ENCODE results near the gene PPP2R2C.
A peak's percentile ranks its signal among the peaks of the same experiment; 100 is the strongest.

Gene PPP2R2C

GRCh38 chr4:6480534-6481088, 8.2 kb upstream of the PPP2R2C start:
- H3K9me3 Mint-ChIP-seq, result no peaks in the 10 kb centered on the region
- CTCF ChIA-PET, result no interaction called here
- peaks cover 11% of the 10 kb centered on the region for H3K27me3 Mint-ChIP-seq
- DNase-seq, result no peak
- H3K4me1 Mint-ChIP-seq, result no peaks in the 10 kb centered on the region
- H3K27ac Mint-ChIP-seq, result no peak overlapping the region
- no peak overlapping the region for H3K4me3 Mint-ChIP-seq
- H3K36me3 Mint-ChIP-seq, result no peaks in the 10 kb centered on the region

DNA sequence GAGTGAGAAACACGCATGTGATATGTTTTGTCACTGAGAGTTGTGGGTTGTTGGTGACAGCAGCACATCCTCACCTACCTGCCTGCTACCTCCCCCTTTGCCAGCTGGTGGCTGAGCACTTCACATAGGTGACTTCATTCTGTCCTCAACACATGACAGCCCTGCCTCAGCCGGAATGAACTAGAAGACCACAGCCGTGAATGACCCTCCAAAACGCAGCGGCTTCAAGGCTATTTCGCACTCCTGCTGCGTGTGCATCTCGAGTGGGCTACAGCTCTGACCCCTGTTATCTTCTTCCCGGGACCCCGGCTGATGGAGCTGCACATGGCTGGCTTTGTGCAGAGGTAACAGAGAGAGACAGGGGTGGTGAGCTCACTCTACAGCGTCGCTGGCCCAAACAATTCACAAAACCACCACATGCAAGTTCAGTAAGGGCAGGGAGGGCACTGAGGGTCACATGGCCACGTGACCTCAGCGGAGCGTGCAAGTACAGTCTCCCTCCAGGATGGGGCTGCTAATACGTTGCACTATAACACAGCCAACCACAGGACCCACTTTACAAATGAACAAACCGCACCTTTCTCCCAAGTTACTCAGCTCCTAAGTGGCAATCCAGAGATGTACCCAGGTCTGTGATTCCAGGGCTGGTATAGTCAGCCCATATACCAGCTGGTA, 6.3 kb upstream of the PPP2R2C start:
- no peaks in the 10 kb centered on the region for H3K9me3 Mint-ChIP-seq
- DNase-seq, result no peak
- H3K36me3 Mint-ChIP-seq, result no peaks in the 10 kb centered on the region
- no peak overlapping the region for H3K27ac Mint-ChIP-seq
- no peak overlapping the region for H3K4me3 Mint-ChIP-seq
- H3K27me3 Mint-ChIP-seq, result peaks cover 30% of the 10 kb centered on the region
- CTCF ChIA-PET, result no interaction called here
- H3K4me1 Mint-ChIP-seq, result no peaks in the 10 kb centered on the region

- H3K4me3 Mint-ChIP-seq, result no peak overlapping the region
- peaks cover 3% of the 10 kb centered on the region for H3K4me1 Mint-ChIP-seq
- DNase-seq, result no peak
- H3K27ac Mint-ChIP-seq, result no peak overlapping the region
- H3K27me3 Mint-ChIP-seq, result peaks cover 46% of the 10 kb centered on the region
- H3K9me3 Mint-ChIP-seq, result no peaks in the 10 kb centered on the region
- H3K36me3 Mint-ChIP-seq, result no peaks in the 10 kb centered on the region
- CTCF ChIA-PET, result no interaction called here
Measured at GRCh38 chr4:6476893-6477292, 4.5 kb upstream of the PPP2R2C start.

GRCh38 chr4:6475492-6476020, 3.1 kb upstream of the PPP2R2C start:
- Mint-ChIP-seq H3K27ac (no peak overlapping the region), H3K27me3 (peaks cover 59% of the 10 kb centered on the region), H3K36me3 (no peaks in the 10 kb centered on the region), H3K4me1 (peaks cover 3% of the 10 kb centered on the region), H3K9me3 (no peaks in the 10 kb centered on the region), H3K4me3 (no peak overlapping the region)
- CTCF ChIA-PET, result interaction anchor here (0.6 kb wide), 1 partner anchor 251 kb away, joined by 3 read pairs; no protein-coding TSS in a partner anchor
- no peak for DNase-seq

GRCh38 chr4:6474705-6475457, 2.5 kb upstream of the PPP2R2C start:
- no peaks in the 10 kb centered on the region for H3K36me3 Mint-ChIP-seq
- H3K4me3 Mint-ChIP-seq, result no peak overlapping the region
- CTCF ChIA-PET, result no interaction called here
- H3K27ac Mint-ChIP-seq, result no peak overlapping the region
- no peak for DNase-seq
- H3K4me1 Mint-ChIP-seq, result peaks cover 7% of the 10 kb centered on the region
- H3K9me3 Mint-ChIP-seq, result no peaks in the 10 kb centered on the region
- H3K27me3 Mint-ChIP-seq, result peaks cover 65% of the 10 kb centered on the region

DNA sequence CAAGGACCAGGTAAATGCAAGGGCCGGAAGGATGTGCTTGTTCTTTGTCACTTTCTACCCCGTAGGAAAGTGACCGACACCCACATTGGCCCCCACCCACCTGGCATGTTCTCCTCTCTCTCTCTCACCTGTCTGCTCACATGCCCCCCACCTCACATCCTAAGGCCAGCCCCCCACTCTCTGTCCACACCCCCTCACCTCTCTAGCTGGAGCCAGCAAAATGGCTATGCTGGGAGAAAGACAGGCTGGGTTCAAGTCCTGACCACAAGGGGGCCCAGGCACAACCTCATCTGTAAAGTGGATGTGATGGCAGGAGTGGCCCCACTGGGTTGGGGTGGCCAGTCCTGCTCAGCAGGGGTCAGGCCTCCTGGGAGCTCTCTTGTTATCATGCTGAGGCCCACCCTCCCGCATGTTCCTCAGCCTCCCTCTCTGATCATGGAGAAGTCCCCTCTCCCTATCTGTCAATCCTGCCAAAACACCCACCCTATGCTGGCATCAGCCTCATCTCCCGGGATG, 1.7 kb upstream of the PPP2R2C start:
- H3K27me3 Mint-ChIP-seq, result peaks cover 73% of the 10 kb centered on the region
- CTCF ChIA-PET, result no interaction called here
- no peak overlapping the region for H3K4me3 Mint-ChIP-seq
- H3K27ac Mint-ChIP-seq, result no peak overlapping the region
- no peak for DNase-seq
- H3K4me1 Mint-ChIP-seq, result peaks cover 7% of the 10 kb centered on the region
- no peaks in the 10 kb centered on the region for H3K36me3 Mint-ChIP-seq
- no peaks in the 10 kb centered on the region for H3K9me3 Mint-ChIP-seq

DNA sequence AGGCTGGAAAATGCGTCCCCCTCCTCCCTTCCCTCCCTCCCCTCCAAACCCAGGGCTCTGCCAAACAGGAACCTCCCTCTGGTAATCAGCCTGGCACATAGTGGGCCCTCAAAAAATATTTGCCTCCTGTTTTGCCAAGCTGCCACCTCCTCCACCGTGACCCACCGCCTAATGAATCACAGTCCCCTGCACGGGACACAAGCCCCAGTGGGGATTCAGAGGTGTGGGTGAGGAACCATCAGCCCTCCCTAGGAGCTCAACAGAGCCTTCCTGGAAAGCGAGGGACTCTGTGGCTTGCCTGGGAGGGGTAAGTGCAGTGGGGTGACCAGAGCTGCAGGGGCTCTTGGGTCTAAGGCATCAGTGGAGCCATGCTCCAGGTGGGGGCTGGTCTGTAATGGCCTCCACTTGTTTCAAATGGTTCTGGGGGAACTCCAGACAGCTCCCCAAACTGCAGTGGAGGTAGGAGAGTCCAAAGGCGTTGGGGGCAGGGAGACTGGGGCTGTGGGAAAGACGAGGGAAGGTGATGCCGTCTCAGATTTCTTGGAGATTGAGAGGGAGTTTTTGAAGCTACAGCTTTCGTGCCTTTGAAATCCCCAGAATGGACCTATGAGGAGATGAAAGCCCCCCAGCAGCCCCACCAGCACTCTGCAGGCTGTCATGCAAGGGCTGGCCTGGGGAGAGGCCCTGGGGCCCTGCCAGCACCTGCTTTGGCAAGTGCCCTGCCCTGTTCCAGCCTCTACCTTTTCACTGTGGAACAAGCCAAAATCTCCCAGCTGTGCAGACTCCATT, 1.0 kb upstream of the PPP2R2C start:
- H3K9me3 Mint-ChIP-seq, result no peaks in the 10 kb centered on the region
- peak; percentile 10 for DNase-seq
- peaks cover 80% of the 10 kb centered on the region for H3K27me3 Mint-ChIP-seq
- H3K4me3 Mint-ChIP-seq, result no peak overlapping the region
- H3K36me3 Mint-ChIP-seq, result no peaks in the 10 kb centered on the region
- no peak overlapping the region for H3K27ac Mint-ChIP-seq
- H3K4me1 Mint-ChIP-seq, result peaks cover 7% of the 10 kb centered on the region
- CTCF ChIA-PET, result no interaction called here

DNA sequence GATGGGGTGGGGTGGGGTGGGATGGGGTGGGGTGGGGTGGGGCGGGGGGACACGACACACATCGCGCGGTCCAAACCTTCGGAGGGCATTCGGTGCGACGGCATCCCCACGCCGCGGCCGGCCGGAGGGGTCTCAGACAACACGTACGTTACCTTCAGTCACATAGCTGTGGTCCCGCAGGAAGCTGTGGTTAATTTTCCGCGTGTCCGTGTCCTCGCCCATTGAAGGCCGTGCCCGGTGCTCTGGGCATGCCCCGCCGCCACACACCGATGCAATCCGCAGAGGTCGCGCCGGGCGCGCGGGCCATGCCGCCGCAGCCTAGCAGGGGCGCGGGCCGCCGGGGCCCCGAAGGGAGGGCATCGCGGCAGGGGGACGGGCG, 417 bp downstream of the PPP2R2C start:
- Mint-ChIP-seq H3K4me3 (no peak overlapping the region), H3K27ac (no peak overlapping the region), H3K4me1 (peaks cover 7% of the 10 kb centered on the region), H3K27me3 (peaks cover 85% of the 10 kb centered on the region), H3K36me3 (no peaks in the 10 kb centered on the region), H3K9me3 (no peaks in the 10 kb centered on the region)
- DNase-seq, result peak; percentile 13
- CTCF ChIA-PET, result no interaction called here

DNA sequence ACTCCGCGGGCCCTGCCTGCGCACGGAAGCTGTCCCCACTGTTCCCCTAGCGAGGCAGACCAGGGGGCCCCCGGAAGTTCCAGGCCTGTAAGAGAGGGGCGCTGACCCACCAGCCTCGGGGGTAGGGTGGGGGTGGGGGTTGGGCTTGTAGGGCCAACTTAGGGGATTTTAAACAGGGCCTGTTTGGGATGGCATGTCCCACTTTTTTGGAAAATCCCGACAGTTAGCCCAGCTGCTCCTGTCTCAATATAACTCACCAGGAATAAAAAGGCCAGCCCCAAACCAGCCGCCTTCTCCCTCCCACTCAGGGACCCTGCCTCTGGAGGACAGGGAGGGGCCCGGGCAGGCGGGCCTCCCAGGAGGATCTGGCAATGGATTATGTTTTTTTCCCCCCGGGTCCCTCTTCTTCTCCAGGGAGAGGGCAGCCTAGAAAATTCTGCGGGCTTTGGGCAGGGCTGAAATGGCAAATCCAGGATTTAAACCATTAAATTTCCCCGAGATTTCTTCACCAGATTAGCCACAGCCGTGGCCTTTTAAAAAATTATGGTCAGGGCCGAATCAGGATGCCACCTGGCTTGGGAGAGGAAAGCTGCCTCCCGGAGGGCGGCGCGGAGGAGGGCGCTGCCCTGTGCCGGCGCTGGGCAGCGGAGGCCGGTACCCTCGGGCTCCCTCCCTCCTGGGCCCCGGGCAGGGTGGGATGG, 957 bp downstream of the PPP2R2C start:
- peaks cover 7% of the 10 kb centered on the region for H3K4me1 Mint-ChIP-seq
- DNase-seq, result no peak
- no peaks in the 10 kb centered on the region for H3K9me3 Mint-ChIP-seq
- H3K36me3 Mint-ChIP-seq, result no peaks in the 10 kb centered on the region
- no peak overlapping the region for H3K4me3 Mint-ChIP-seq
- CTCF ChIA-PET, result no interaction called here
- no peak overlapping the region for H3K27ac Mint-ChIP-seq
- peaks cover 85% of the 10 kb centered on the region for H3K27me3 Mint-ChIP-seq

DNA sequence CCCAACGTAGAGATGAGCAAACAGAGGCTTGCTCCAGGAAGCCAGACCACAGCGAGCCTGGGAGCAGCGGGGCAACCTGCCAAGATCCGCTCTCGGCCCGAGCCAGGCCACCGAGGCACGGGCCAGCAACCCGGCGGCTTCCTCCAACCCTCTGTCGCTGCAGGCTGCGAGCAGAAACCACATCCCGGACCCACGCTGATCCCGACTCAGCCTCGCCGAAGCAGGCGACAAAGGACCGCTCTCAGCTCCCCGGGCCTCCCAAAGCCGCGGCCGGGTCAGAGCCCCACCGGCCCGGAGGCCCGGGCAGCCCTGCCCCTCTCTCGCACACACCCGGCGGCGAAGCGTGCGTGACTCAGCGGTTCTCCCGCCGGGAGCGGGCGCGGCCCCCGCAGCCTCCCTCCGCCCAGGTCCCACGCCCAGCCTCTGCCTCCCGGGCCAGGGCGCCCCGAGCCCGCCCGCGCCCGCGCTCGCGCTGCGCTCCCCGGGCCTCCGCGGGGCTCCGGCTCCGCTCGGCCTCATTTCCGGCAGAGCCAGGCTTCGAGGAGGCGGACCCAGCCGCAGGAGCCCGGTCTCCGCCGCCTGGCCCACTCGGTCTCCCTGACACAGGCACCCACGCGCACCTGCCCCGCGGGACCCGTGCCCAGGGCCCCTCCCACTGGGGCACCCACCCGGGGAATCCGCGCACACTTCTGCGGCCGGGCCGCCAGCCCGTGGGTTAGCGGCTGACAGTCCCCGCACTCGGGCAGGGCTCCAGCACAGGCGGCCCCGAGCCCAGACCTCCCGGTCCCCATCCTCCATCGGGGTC, 1.7 kb downstream of the PPP2R2C start:
- CTCF ChIA-PET, result no interaction called here
- H3K36me3 Mint-ChIP-seq, result no peaks in the 10 kb centered on the region
- H3K4me1 Mint-ChIP-seq, result peaks cover 7% of the 10 kb centered on the region
- H3K9me3 Mint-ChIP-seq, result no peaks in the 10 kb centered on the region
- peaks cover 79% of the 10 kb centered on the region for H3K27me3 Mint-ChIP-seq
- peak; percentile 20 for DNase-seq
- H3K4me3 Mint-ChIP-seq, result no peak overlapping the region
- H3K27ac Mint-ChIP-seq, result no peak overlapping the region

DNA sequence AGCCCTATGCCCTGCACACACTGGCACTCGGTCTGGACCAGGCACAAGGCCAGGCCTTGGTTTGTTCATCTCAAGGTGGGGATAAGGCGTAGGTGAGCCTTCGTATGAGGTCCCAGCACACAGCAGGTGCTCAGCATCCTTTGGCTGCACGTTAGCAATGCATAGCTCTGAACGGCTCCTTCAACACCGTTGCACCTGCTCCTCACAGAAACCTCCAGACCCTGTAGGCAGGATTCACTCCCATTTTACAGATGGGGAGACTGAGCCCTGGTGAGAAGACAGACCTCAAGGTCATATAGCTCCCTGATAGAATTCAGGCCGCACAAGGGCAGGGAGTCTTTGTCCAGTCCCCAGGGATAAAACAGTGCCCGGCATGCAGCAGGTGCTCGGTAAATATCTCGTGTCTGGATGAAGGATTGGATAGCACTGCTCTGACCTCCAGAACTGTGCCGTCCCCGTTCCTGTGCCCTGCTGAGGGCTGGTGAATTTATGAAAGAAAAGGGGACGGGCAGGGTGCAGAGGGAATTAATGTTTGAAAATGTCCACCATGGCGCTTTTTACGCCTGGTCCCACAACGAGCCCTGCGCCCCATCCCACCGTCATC, 2.4 kb downstream of the PPP2R2C start:
- peaks cover 7% of the 10 kb centered on the region for H3K4me1 Mint-ChIP-seq
- H3K27me3 Mint-ChIP-seq, result peaks cover 72% of the 10 kb centered on the region
- no peak overlapping the region for H3K27ac Mint-ChIP-seq
- no peak overlapping the region for H3K4me3 Mint-ChIP-seq
- no peak for DNase-seq
- H3K36me3 Mint-ChIP-seq, result no peaks in the 10 kb centered on the region
- CTCF ChIA-PET, result no interaction called here
- H3K9me3 Mint-ChIP-seq, result no peaks in the 10 kb centered on the region

DNA sequence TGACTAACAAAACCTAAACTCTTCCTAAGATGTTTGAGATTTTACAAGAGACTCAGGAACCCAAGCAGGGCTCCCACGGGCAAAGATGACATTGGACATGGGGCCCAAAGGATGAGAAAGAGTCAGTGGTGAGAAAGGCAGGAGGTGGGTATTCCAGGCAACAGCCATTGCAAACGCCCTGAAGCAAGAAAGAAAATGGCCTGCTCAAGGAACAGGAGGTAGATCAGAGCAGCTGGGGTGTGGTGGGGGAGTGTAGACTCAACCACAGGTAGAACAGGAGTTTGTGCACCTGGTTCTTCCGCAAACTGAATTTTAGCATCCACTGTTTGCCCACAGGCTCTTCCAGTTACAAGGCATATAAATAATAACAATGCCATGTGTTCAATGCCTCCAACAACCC, 3.3 kb downstream of the PPP2R2C start:
- Mint-ChIP-seq H3K9me3 (no peaks in the 10 kb centered on the region), H3K4me3 (no peak overlapping the region), H3K27me3 (peaks cover 63% of the 10 kb centered on the region), H3K27ac (no peak overlapping the region), H3K36me3 (no peaks in the 10 kb centered on the region), H3K4me1 (peaks cover 7% of the 10 kb centered on the region)
- CTCF ChIA-PET, result no interaction called here
- DNase-seq, result no peak

- Mint-ChIP-seq H3K4me1 (peaks cover 7% of the 10 kb centered on the region), H3K27ac (no peak overlapping the region), H3K36me3 (no peaks in the 10 kb centered on the region), H3K27me3 (peaks cover 55% of the 10 kb centered on the region), H3K9me3 (no peaks in the 10 kb centered on the region), H3K4me3 (no peak overlapping the region)
- CTCF ChIA-PET, result no interaction called here
- no peak for DNase-seq
Measured at GRCh38 chr4:6468376-6468775, 4.0 kb downstream of the PPP2R2C start.

Data from activated naive CD4-positive, alpha-beta T cell treated with anti-CD3 and anti-CD28 coated beads, Interleukin-2, amount 10 ng/mL, durations not matched to agents 7 days and 5 days (primary cell).